HEK293T (cell line): ENCODE measurements around the gene CEP83.

Source experiments
- ARNT ChIP-seq: fragments of 450-650 bp; IDR thresholded peaks from 2 replicates; pipeline ENCODE4 v1.6.1; 2017; ENCODE audit warnings: mild to moderate bottlenecking
- BHLHE40 ChIP-seq: fragments of 450-650 bp; IDR thresholded peaks from 2 replicates; pipeline ENCODE4 v1.6.1; 2016; ENCODE audit warnings: mild to moderate bottlenecking, moderate library complexity, borderline replicate concordance
- CTBP1 ChIP-seq: fragments of 450-650 bp; IDR thresholded peaks from 2 replicates; pipeline ENCODE4 v1.6.1; 2016; ENCODE audit warnings: borderline replicate concordance
- FOXA1 ChIP-seq: fragments of 450-650 bp; IDR thresholded peaks from 2 replicates; pipeline ENCODE4 v1.6.1; 2016; ENCODE audit warnings: mild to moderate bottlenecking
- SP1 ChIP-seq: fragments of 450-650 bp; IDR thresholded peaks from 2 replicates; pipeline ENCODE4 v1.6.1; 2017
- SUZ12 ChIP-seq: fragments of 450-650 bp; IDR thresholded peaks from 2 replicates; pipeline ENCODE4 v1.6.1; 2016; ENCODE audit warnings: mild to moderate bottlenecking
- TARDBP ChIP-seq: fragments of 450-650 bp; IDR thresholded peaks from 2 replicates; pipeline ENCODE4 v1.6.1; 2016
- TF ChIP-seq, protein P1 (sequence below): fragments of 450-650 bp; IDR thresholded peaks from 2 replicates; pipeline ENCODE4 v1.6.1; 2016

DNA sequence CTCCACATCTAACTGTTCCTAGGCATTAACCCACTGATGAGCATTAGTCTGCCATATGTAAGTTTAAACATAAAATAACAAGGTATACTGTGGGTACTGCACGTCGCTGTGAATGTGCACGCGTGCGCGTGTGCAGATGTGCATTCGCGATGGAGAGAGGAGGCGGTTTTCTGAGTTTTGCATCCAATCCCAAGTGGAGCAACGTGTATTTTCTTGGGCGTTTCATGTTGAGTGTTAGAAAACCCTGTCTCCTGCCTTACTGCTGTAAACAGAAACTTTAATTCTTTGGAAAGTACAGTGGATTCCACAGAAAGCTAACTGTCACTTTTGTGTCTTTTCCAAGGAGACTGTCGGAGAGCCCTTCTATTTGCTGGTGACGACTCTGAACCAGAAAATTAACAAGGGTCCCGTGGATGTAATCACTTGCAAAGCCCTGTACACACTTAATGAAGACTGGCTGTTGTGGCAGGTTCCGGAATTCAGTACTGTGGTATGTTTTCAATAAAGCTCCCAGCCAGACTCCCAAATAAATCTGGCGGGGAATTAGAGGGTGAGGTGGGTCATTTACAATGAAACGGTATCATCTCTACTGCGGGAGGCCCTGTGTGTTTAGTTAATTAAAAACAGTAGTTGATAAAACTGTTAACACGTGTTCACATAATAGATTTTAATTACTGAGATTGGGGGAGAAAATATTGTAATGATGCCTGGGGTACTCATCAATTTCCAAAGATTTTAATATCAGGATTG, 194.8 kb downstream of the CEP83 start:
- TF ChIP-seq, protein P1, sequence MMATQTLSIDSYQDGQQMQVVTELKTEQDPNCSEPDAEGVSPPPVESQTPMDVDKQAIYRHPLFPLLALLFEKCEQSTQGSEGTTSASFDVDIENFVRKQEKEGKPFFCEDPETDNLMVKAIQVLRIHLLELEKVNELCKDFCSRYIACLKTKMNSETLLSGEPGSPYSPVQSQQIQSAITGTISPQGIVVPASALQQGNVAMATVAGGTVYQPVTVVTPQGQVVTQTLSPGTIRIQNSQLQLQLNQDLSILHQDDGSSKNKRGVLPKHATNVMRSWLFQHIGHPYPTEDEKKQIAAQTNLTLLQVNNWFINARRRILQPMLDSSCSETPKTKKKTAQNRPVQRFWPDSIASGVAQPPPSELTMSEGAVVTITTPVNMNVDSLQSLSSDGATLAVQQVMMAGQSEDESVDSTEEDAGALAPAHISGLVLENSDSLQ, result no peak
- TF ChIP-seq BHLHE40 (no peak), FOXA1 (no peak), SP1 (no peak), ARNT (no peak), CTBP1 (no peak), TARDBP (no peak), SUZ12 (no peak)
